Ascending aorta (tissue), 2 donors: ENCODE measurements around the gene HLF. TPM values are rescaled to one million over a fixed set of nuclear protein-coding genes. Genes with fewer than 3 reads are reported as not detected.

Experiments
- DNase-seq, 2 donors: peaks; one replicate each; pipeline ENCODE4 v3.0.0-alpha.2; 2019; ENCODE audit warnings: low spot score in 2 of 2
- H3K27ac ChIP-seq, 2 donors: fragments of 200-600 bp; sonication (generic); one replicate each; pipeline ENCODE4 v1.5.1; 2016 to 2017; ENCODE audit warnings: mild to moderate bottlenecking in 1 of 2
- H3K27me3 ChIP-seq: fragments of 200-600 bp; sonication (generic); one replicate; pipeline ENCODE4 v1.5.1; 2017
- H3K36me3 ChIP-seq, 2 donors: fragments of 200-600 bp; sonication (generic); one replicate each; pipeline ENCODE4 v1.5.1; 2016
- H3K4me1 ChIP-seq, 2 donors: fragments of 200-600 bp; sonication (generic); one replicate each; pipeline ENCODE4 v1.5.1; 2016 to 2017; ENCODE audit warnings: mild to moderate bottlenecking in 1 of 2
- H3K4me3 ChIP-seq, 2 donors: fragments of 200-600 bp; sonication (generic); one replicate each; pipeline ENCODE4 v1.5.1; 2016 to 2017; ENCODE audit warnings: mild to moderate bottlenecking in 1 of 2
- H3K9me3 ChIP-seq, 2 donors: fragments of 200-600 bp; sonication (generic); one replicate each; pipeline ENCODE4 v1.5.1; 2016
- CTCF ChIP-seq, 3 experiments: fragments of 200-600 bp in 2 of 3; fragments of 450-650 bp in 1 of 3; sonication (generic) in 2 of 3; IDR thresholded peaks; one replicate each; pipeline ENCODE4 v1.5.1; 2016 to 2019; ENCODE audit warnings: antibody characterized with exemption in 3 of 3, mild to moderate bottlenecking in 1 of 3, moderate library complexity in 1 of 3
- intact Hi-C: fragments of 100-400 bp; cut with DNase I; formaldehyde crosslinking; loops from one replicate; pipeline ENCODE4 v1.15.1; 2023
- total RNA-seq: library from RNA; depleted of rRNA; stranded (reverse); fragments of >200 nt; gene quantifications from one replicate; pipeline ENCODE4 v1.1.0, GENCODE V29; 2016

The HLF gene
- total RNA-seq, 1 donor from 2014 or later: 11.3 TPM

GRCh38 chr17:55284944-55285339 lies 20.2 kb downstream of the HLF start:
- Histone ChIP-seq H3K27ac (peak overlapping the region; percentile 83 to 88), H3K36me3 (no peaks in the 10 kb centered on the region)

GRCh38 chr17:55285340-55286301 lies 20.9 kb downstream of the HLF start:
- Histone ChIP-seq H3K36me3 (no peaks in the 10 kb centered on the region), H3K4me3 (peak overlapping the region; percentile 23 to 43), H3K27ac (peak overlapping the region; percentile 83 to 88), H3K27me3 (no peaks in the 10 kb centered on the region), H3K9me3 (no peaks in the 10 kb centered on the region), H3K4me1 (peaks cover 31 to 60% of the 10 kb centered on the region in 2 donors)
- peak; percentile 66 to 96 for DNase-seq
- no peak for TF ChIP-seq CTCF (IDR thresholded peaks at IDR 0.05)
- intact Hi-C loops: loop anchor here (1.0 to 10.0 kb wide), 3 partner anchors 12 to 439 kb away; partner anchors contain the start of genes HLF and TMEM100

More at GRCh38 chr17:55284944-55285339, 20.2 kb downstream of the HLF start:
- no peak for DNase-seq
- Histone ChIP-seq H3K4me1 (peaks cover 31 to 62% of the 10 kb centered on the region in 2 donors), H3K9me3 (no peaks in the 10 kb centered on the region), H3K4me3 (peak overlapping the region in 1 of 2 donors; percentile 43), H3K27me3 (no peaks in the 10 kb centered on the region)
- intact Hi-C loops: loop anchor here (1.0 to 10.0 kb wide), 4 partner anchors 12 to 1972 kb away; partner anchors contain the start of genes HLF, MSI2 and TMEM100
- no peak for TF ChIP-seq CTCF (IDR thresholded peaks at IDR 0.05)

GRCh38 chr17:55286681-55287589 lies 22.2 kb downstream of the HLF start:
- H3K27ac ChIP-seq: peak overlapping the region; percentile 83 to 88
- no peak for TF ChIP-seq CTCF (IDR thresholded peaks at IDR 0.05)
- H3K4me3 ChIP-seq: no peak overlapping the region
- no peaks in the 10 kb centered on the region for H3K27me3 ChIP-seq
- no peaks in the 10 kb centered on the region for H3K9me3 ChIP-seq
- H3K4me1 ChIP-seq: peaks cover 23 to 54% of the 10 kb centered on the region in 2 donors
- DNase-seq: no peak
- intact Hi-C loops: loop anchor here (10.0 kb wide), 1 partner anchor 438 kb away; the partner anchor contains the start of gene TMEM100
- H3K36me3 ChIP-seq: no peaks in the 10 kb centered on the region

- Histone ChIP-seq H3K4me1 (peaks cover 11 to 38% of the 10 kb centered on the region in 2 donors), H3K9me3 (no peaks in the 10 kb centered on the region), H3K27me3 (no peaks in the 10 kb centered on the region), H3K36me3 (no peaks in the 10 kb centered on the region), H3K27ac (peak overlapping the region in 1 of 2 donors; percentile 16), H3K4me3 (no peak overlapping the region)
- no peak for TF ChIP-seq CTCF (IDR thresholded peaks at IDR 0.05)
- intact Hi-C loops: loop anchor here (10.0 kb wide), 1 partner anchor 436 kb away; the partner anchor contains the start of gene TMEM100
- no peak for DNase-seq
Measured at GRCh38 chr17:55288356-55289105, 23.8 kb downstream of the HLF start.
